Liver (tissue), 3 donors: ENCODE data around the gene TRIM38.

Source experiments
- CTCF ChIP-seq: fragments of 150-350 bp; IDR thresholded peaks from 2 replicates; pipeline ENCODE4 v1.5.1; 2017; ENCODE audit warnings: improper control_type of control experiment, low read depth, low read length; ENCODE audit not compliant: missing input control
- EGR1 ChIP-seq, 2 donors: IDR thresholded peaks; 2 replicates each; pipeline ENCODE4 v1.6.1; 2016 to 2018; ENCODE audit warnings: antibody characterized with exemption in 2 of 2, low read depth in 2 of 2
- FOXA1 ChIP-seq: IDR thresholded peaks from 2 replicates; pipeline ENCODE4 v1.6.1; 2016; ENCODE audit warnings: antibody characterized with exemption
- GABPA ChIP-seq, 2 donors: IDR thresholded peaks in 1 of 2; conservative IDR thresholded peaks in 1 of 2; 2 replicates each; pipeline ENCODE4 v1.6.1; 2016; ENCODE audit warnings: antibody characterized with exemption in 2 of 2, mild to moderate bottlenecking in 1 of 2, moderate library complexity in 1 of 2
- HNF4A ChIP-seq, 2 donors: conservative IDR thresholded peaks; 2 replicates each; pipeline ENCODE4 v1.6.1; 2016; ENCODE audit warnings: antibody characterized with exemption in 2 of 2, mild to moderate bottlenecking in 2 of 2
- HNF4G ChIP-seq: IDR thresholded peaks from 2 replicates; pipeline ENCODE4 v1.6.1; 2016; ENCODE audit warnings: antibody characterized with exemption
- JUND ChIP-seq, 2 donors: IDR thresholded peaks; 2 replicates each; pipeline ENCODE4 v1.6.1; 2016; ENCODE audit warnings: antibody characterized with exemption in 2 of 2
- MAX ChIP-seq: IDR thresholded peaks from 2 replicates; pipeline ENCODE4 v1.6.1; 2016; ENCODE audit warnings: antibody characterized with exemption
- RAD21 ChIP-seq, 2 donors: IDR thresholded peaks; 2 replicates each; pipeline ENCODE4 v1.6.1; 2016; ENCODE audit warnings: antibody characterized with exemption in 2 of 2, mild to moderate bottlenecking in 2 of 2
- REST ChIP-seq: IDR thresholded peaks from 2 replicates; pipeline ENCODE4 v1.6.1; 2016; ENCODE audit warnings: antibody characterized with exemption, mild to moderate bottlenecking
- SP1 ChIP-seq: IDR thresholded peaks from 2 replicates; pipeline ENCODE4 v1.6.1; 2018; ENCODE audit warnings: antibody characterized with exemption, mild to moderate bottlenecking
- TAF1 ChIP-seq: conservative IDR thresholded peaks from 2 replicates; pipeline ENCODE4 v1.6.1; 2016; ENCODE audit warnings: antibody characterized with exemption, mild to moderate bottlenecking
- YY1 ChIP-seq: IDR thresholded peaks from 2 replicates; pipeline ENCODE4 v1.6.1; 2016; ENCODE audit warnings: antibody characterized with exemption, mild to moderate bottlenecking
- donor health status: healthy.
- donor health status: healthy.

- no peak for TF ChIP-seq CTCF
- no peak for TF ChIP-seq MAX
- no peak for TF ChIP-seq JUND (IDR thresholded peaks at IDR 0.05)
- no peak for TF ChIP-seq GABPA (IDR thresholded peaks at IDR 0.05 in 1 of 2, conservative IDR thresholded peaks at IDR 0.05 in 1 of 2)
- TF ChIP-seq RAD21 (IDR thresholded peaks at IDR 0.05): no peak
- TF ChIP-seq SP1: no peak
- no peak for TF ChIP-seq FOXA1
- TF ChIP-seq REST: no peak
- no peak for TF ChIP-seq HNF4A (conservative IDR thresholded peaks at IDR 0.05)
- no peak for TF ChIP-seq TAF1
- no peak for TF ChIP-seq EGR1 (IDR thresholded peaks at IDR 0.05; ENCODE audit: low read depth in 2 of 2)
- TF ChIP-seq YY1: no peak
- no peak for TF ChIP-seq HNF4G
Observed at GRCh38 chr6:25960734-25961133, 1.9 kb upstream of the TRIM38 start.
